ENCODE results near the gene APOL4.

GRCh38 chr22:36185828-36186624 is 15.6 kb downstream of the APOL4 start:
- TF ChIP-seq CTCF (IDR thresholded peaks at IDR 0.05) (no peak), EZH2 (IDR thresholded peaks at IDR 0.05; ENCODE audit: borderline replicate concordance, insufficient read depth, low read depth, low read length, poor library complexity, severe bottlenecking) (no peak)
